IPS DF 6.9 (cell line): Measurements from ENCODE around the gene NUMB.

ENCODE experiments used
- DNase-seq: peaks from one replicate; pipeline ENCODE4 v3.0.0-alpha.2; 2013; ENCODE audit warnings: low read depth, low spot score
- H3K27ac ChIP-seq: one replicate; pipeline ENCODE4 v1.5.1; 2013; ENCODE audit warnings: low read length, control low read depth
- H3K27me3 ChIP-seq: 2 replicates; pipeline ENCODE4 v1.6.1; 2013; ENCODE audit warnings: mild to moderate bottlenecking, low read length; ENCODE audit not compliant: control insufficient read depth, insufficient read depth
- H3K36me3 ChIP-seq: 2 replicates; pipeline ENCODE4 v1.6.1; 2013; ENCODE audit warnings: low read length; ENCODE audit not compliant: control insufficient read depth, insufficient read depth
- H3K4me1 ChIP-seq: 2 replicates; pipeline ENCODE4 v1.6.1; 2013; ENCODE audit warnings: low read length; ENCODE audit not compliant: control insufficient read depth, insufficient read depth
- H3K4me3 ChIP-seq: 2 replicates; pipeline ENCODE4 v1.5.1; 2013; ENCODE audit warnings: mild to moderate bottlenecking, low read length
- H3K9me3 ChIP-seq: 2 replicates; pipeline ENCODE4 v1.6.1; 2013; ENCODE audit warnings: low read length, inconsistent platforms; ENCODE audit not compliant: control insufficient read depth, insufficient read depth
- WGBS: extraction: QIAGEN DNeasy Blood & Tissue Kit; methylation state at CpG from one replicate; pipeline ENCODE4 v1.1.7; 2013; ENCODE audit warnings: mixed read lengths, missing lambda C conversion rate; ENCODE audit not compliant: insufficient read length, insufficient coverage; 5-methylcytosine and 5-hydroxymethylcytosine counted together

The NUMB gene

GRCh38 chr14:73383356-73383755, 75.0 kb downstream of the NUMB start:
- DNase-seq: no peak
- Histone ChIP-seq H3K36me3 (no peaks in the 10 kb centered on the region), H3K4me3 (no peak overlapping the region), H3K27me3 (no peaks in the 10 kb centered on the region), H3K9me3 (no peaks in the 10 kb centered on the region), H3K27ac (no peak overlapping the region), H3K4me1 (no peaks in the 10 kb centered on the region)
- WGBS: no CpG with 5 or more reads among the region's 4 CpGs

- no peak overlapping the region for H3K4me3 ChIP-seq
- no CpG with 5 or more reads among the region's 2 CpGs for WGBS
- H3K4me1 ChIP-seq: no peaks in the 10 kb centered on the region
- no peaks in the 10 kb centered on the region for H3K36me3 ChIP-seq
- no peaks in the 10 kb centered on the region for H3K27me3 ChIP-seq
- H3K9me3 ChIP-seq: no peaks in the 10 kb centered on the region
- no peak for DNase-seq
- H3K27ac ChIP-seq: no peak overlapping the region
Observed at GRCh38 chr14:73381380-73382013, 76.8 kb downstream of the NUMB start.

- Histone ChIP-seq H3K27me3 (no peaks in the 10 kb centered on the region), H3K27ac (no peak overlapping the region), H3K36me3 (no peaks in the 10 kb centered on the region), H3K9me3 (no peaks in the 10 kb centered on the region), H3K4me1 (no peaks in the 10 kb centered on the region), H3K4me3 (no peak overlapping the region)
- DNase-seq: no peak
Observed at GRCh38 chr14:73376585-73376984, 81.8 kb downstream of the NUMB start.

GRCh38 chr14:73375861-73376260, 82.5 kb downstream of the NUMB start:
- Histone ChIP-seq H3K27me3 (no peaks in the 10 kb centered on the region), H3K9me3 (no peaks in the 10 kb centered on the region), H3K4me1 (no peaks in the 10 kb centered on the region), H3K4me3 (no peak overlapping the region), H3K27ac (no peak overlapping the region), H3K36me3 (no peaks in the 10 kb centered on the region)
- no CpG with 5 or more reads among the region's 1 CpG for WGBS
- no peak for DNase-seq

- Histone ChIP-seq H3K27me3 (no peaks in the 10 kb centered on the region), H3K27ac (no peak overlapping the region), H3K9me3 (no peaks in the 10 kb centered on the region), H3K4me3 (no peak overlapping the region), H3K4me1 (no peaks in the 10 kb centered on the region), H3K36me3 (no peaks in the 10 kb centered on the region)
- WGBS: no CpG with 5 or more reads among the region's 1 CpG
- no peak for DNase-seq
Observed at GRCh38 chr14:73374218-73374617, 84.1 kb downstream of the NUMB start.

- H3K4me3 ChIP-seq: no peak overlapping the region
Observed at GRCh38 chr14:73372529-73372928, 85.8 kb downstream of the NUMB start.

GRCh38 chr14:73370561-73370960, 87.8 kb downstream of the NUMB start:
- WGBS: no CpG with 5 or more reads among the region's 5 CpGs
- Histone ChIP-seq H3K4me3 (no peak overlapping the region), H3K4me1 (no peaks in the 10 kb centered on the region), H3K27ac (no peak overlapping the region), H3K9me3 (no peaks in the 10 kb centered on the region), H3K27me3 (no peaks in the 10 kb centered on the region), H3K36me3 (no peaks in the 10 kb centered on the region)
- DNase-seq: no peak

More at GRCh38 chr14:73372529-73372928, 85.8 kb downstream of the NUMB start:
- Histone ChIP-seq H3K36me3 (no peaks in the 10 kb centered on the region), H3K9me3 (no peaks in the 10 kb centered on the region), H3K4me1 (no peaks in the 10 kb centered on the region), H3K27ac (no peak overlapping the region), H3K27me3 (no peaks in the 10 kb centered on the region)
- DNase-seq: no peak

GRCh38 chr14:73369428-73369827, 88.9 kb downstream of the NUMB start:
- no peaks in the 10 kb centered on the region for H3K27me3 ChIP-seq
- H3K9me3 ChIP-seq: no peaks in the 10 kb centered on the region
- no peak for DNase-seq
- H3K4me1 ChIP-seq: no peaks in the 10 kb centered on the region
- H3K4me3 ChIP-seq: no peak overlapping the region
- no peak overlapping the region for H3K27ac ChIP-seq
- no peaks in the 10 kb centered on the region for H3K36me3 ChIP-seq

GRCh38 chr14:73368616-73369015, 89.7 kb downstream of the NUMB start:
- Histone ChIP-seq H3K9me3 (no peaks in the 10 kb centered on the region), H3K4me1 (no peaks in the 10 kb centered on the region), H3K27ac (no peak overlapping the region), H3K4me3 (no peak overlapping the region), H3K36me3 (no peaks in the 10 kb centered on the region), H3K27me3 (no peaks in the 10 kb centered on the region)
- no peak for DNase-seq

- no peak for DNase-seq
- WGBS: no CpG with 5 or more reads among the region's 1 CpG
- Histone ChIP-seq H3K36me3 (no peaks in the 10 kb centered on the region), H3K4me1 (no peaks in the 10 kb centered on the region), H3K27ac (no peak overlapping the region), H3K4me3 (no peak overlapping the region), H3K27me3 (no peaks in the 10 kb centered on the region), H3K9me3 (no peaks in the 10 kb centered on the region)
Observed at GRCh38 chr14:73365727-73366126, 92.6 kb downstream of the NUMB start.

GRCh38 chr14:73364559-73364958, 93.8 kb downstream of the NUMB start:
- no peak overlapping the region for H3K27ac ChIP-seq
- no peaks in the 10 kb centered on the region for H3K4me1 ChIP-seq
- no peak for DNase-seq
- no peak overlapping the region for H3K4me3 ChIP-seq
- H3K9me3 ChIP-seq: no peaks in the 10 kb centered on the region
- H3K36me3 ChIP-seq: no peaks in the 10 kb centered on the region
- no CpG with 5 or more reads among the region's 2 CpGs for WGBS
- H3K27me3 ChIP-seq: no peaks in the 10 kb centered on the region
